Caki2 (cell line): ENCODE measurements around the gene PCP2. TPM values are rescaled to one million over a fixed set of nuclear protein-coding genes. Genes with fewer than 3 reads are reported as not detected.
"Not testable (repeated sequence)": the region's sequence is repeated elsewhere in the genome, so short reads cannot be mapped to it uniquely, and the experiment has no call there.

Experiments
- DNase-seq: peaks from one replicate; pipeline ENCODE4 v3.0.0-alpha.2; 2015; ENCODE audit warnings: low read depth
- in situ Hi-C: cut with HindIII; loops from 2 replicates; pipeline ENCODE4 v1.10.0; 2016; ENCODE audit warnings: low sequenced_read_pairs, low pct_unique_long_range_greater_than_20kb, mixed read lengths
- total RNA-seq: library from RNA; depleted of rRNA; stranded (reverse); fragments of >200 nt; shearing (Covaris generic); gene quantifications from 2 replicates; pipeline ENCODE4 v1.2.3, GENCODE V29; 2014; ENCODE audit warnings: low replicate concordance

Gene PCP2
- total RNA-seq, 1 experiment from 2014 or later = not detected

DNA sequence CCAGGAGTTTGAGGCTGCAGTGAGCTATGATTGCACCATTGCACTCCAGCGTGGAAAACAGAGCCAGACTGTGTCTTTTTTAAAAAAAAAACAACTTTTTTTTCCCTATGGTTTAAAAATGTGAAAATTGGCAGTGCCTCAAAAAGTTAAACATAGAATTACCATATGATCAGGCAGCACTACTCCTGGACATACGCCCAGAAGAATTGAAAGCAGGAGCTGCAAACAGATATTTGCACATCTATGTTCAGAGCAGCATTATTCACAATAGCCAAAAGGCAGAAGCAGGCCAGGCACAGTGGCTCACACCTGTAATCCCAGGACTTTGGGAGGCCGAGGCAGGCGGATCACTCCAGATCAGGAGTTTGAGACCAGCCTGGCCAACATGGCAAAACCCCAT lies 31.6 kb upstream of the PCP2 start:
- DNase-seq = no peak
- in situ Hi-C loops = no loop called here

DNA sequence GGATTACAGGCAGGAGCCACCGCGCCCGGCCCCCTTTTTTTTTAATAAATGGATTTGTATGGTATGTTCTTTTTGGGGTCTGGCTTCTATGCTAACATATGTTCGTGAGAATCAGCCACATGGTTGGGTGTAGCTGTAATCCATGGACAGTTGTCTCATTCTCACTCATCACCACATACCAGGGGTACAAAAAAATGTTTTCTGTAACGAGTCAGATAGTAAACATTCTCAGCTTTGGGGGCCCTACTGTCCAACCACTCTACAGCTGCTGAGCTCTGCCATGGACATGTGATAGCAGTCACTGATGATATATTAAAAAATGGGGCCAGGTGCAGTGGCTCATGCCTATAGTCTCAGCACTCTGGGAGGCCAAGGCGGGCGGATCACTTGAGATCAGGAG lies 30.2 kb upstream of the PCP2 start:
- in situ Hi-C loops = no loop called here

DNA sequence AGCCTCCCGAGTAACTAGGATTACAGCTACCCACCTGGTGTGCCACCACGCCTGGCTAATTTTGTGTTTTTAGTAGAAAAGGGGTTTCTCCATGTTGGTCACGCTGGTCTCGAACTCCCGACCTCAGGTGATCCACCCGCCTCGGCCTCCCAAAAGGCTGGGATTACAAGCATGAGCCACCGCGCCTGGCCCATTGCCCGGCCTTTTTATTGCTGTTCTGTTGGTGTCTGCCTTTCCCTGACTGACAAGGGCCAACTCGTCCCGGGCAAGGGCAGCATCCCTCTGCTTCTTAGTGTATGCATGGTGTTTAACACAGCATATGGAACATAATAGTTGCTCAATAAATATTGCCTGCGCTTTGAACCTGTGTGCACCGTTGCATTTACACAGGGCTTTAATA lies 29.1 kb upstream of the PCP2 start:
- DNase-seq = no peak
- in situ Hi-C loops = no loop called here

More for the DNA sequence above, 30.2 kb upstream of the PCP2 start:
- no peak for DNase-seq

DNA sequence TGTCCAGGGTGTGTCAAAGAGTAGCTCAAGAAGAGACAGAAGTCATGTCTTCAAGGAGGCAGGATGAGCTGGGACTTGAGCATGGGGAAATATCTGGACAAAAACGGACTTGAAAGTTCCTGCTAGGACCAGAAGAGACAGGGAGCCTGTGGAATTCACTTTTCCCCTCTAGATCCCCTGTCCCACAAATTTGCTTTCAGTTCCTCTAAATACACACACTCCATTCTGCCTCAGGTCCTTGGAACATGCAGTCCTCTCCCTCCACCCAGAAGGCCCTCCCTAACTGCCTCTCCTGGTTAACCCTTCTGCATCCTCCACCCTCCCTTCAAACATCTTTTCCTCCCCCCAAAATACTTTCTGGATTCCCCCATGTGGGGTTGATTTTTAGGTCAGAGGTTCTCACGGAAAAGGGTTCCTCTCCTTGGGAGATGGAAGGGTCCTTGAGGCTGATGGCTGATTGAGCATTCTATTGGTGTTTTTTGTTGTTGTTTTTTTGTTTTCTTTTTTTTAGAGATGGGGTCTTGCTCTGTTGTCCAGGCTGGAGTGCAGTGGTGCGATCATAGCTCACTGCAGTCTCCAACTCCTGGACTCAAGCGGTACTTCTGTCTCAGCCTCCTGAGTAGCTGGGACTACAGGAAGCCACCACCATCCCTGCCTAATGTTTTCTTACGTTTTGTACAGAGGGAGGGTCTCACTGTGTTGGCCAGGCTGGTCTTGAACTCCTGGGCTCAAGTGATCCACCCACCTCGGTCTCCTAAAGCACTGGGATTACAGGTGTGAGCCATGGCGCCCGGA lies 28.4 kb upstream of the PCP2 start:
- in situ Hi-C loops = no loop called here
- no peak for DNase-seq

DNA sequence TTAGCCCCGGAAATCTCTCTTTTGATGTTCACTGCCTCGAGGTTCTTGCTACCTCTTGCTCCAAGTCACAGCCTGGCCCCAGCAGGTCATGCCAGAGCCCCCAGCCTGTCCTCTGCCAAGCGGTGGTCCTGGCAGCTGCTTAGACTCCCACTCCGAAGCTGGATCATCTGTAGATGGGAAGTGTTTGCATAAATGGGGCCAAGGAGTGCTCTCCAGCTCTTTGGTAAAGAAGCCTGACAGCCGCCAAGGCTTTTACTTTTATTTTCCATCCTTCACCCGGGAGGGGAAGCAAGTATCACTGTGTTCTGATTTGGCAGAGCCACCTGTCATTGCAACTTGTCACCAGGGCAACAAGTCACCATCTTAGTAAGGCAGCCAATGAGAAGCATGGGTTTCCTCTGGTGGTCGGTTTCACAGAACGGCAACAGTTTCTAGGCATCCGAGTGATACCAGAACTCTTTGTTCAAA lies 24.7 kb upstream of the PCP2 start:
- in situ Hi-C loops = no loop called here
- DNase-seq = no peak

DNA sequence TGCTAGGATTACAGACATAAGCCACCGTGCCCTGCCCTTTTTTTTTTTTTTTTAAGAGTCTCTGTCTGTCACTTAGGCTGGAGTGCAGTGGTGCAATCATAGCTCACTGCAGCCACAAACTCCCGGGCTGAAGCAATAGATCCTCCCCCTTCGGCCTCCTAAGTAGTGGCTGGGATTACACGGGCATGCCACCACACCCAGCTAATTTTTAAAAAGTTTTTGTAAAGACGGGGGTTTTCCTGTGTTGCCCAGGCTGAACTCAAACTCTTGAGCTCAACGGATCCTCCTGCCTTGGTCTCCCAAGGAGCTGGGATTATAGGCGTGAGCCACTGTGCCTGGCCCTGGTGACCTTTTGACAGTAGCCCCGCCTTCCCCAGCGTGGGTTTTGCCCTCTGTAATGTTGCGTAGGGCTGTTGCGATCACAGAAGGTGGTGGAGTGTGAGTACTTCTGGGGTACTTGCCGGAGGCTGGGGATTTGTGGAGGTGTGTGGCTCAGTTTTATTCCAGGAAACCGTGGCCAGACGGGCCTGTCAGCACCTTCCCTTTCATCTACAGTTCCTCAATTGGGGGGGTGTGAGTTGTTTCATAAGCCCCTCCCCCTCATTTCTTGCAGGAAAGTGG lies 23.7 kb upstream of the PCP2 start:
- in situ Hi-C loops = no loop called here
- no peak for DNase-seq

DNA sequence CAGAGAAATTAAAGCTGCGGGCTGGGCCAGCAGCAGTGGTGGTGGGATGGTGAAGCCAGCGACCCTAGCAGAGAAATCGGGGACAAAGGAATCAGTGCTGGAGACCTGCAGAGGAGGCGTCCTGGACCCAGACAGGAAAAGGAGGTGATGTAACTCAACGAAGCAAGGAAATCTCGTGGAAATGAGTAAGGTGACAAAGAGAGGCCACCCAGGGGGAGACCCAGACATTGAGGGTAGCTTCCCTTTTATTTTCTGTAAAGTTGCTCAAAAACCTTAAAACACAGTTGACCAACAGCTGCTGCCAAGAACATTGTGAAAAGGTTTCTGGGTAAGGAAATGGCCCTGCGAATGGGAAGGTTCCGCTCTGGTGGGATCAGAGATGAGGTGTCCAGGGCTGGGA lies 22.1 kb upstream of the PCP2 start:
- no peak for DNase-seq
- in situ Hi-C loops = no loop called here

DNA sequence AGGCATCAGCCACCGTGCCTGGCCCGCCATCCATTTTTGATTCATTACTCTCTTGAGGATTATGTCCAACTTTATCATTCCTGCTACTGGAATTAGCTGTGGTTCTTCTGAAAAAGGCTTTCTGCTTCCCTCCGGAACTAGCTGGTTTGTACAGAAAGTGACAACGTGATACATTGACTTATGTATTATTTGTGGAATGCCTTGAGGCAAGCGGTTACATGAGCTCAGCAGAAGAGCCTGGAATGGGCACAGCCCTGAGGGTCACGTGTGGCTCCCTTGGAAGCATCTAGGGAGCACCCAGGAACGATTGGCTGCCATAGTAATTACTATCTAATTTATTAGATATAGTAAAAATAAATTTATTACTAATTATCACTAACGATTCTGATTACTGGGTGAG lies 20.9 kb upstream of the PCP2 start:
- DNase-seq = no peak
- in situ Hi-C loops = no loop called here

DNA sequence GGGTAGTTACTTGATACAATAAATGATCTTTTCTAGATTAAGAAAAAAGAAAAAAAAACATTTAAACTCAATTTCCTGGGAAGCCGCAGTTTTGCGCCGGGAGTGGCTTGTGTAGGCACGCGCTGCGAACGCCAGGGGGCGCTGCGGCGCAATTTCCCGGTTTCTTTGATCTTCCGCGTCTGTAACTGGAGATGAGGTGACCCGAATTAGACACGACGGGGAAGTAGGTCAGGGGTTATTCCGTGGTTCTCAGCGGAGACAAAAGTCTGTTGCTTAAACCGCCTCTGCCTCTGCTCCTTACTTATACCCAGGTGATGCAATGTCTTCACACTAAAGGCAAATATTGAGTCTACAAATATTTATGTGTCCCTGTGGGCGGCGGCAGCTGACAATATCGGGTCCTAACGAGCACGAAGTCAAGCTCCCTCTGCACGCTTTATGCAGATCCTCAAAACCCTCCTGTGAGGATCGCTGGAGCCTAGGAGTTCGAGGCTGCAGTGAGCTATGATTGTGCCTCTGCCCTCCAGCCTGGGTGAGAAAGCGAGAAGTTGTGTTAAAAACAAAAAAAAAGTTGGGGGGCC lies 18.6 kb upstream of the PCP2 start:
- peak; percentile 68 for DNase-seq
- in situ Hi-C loops = no loop called here

DNA sequence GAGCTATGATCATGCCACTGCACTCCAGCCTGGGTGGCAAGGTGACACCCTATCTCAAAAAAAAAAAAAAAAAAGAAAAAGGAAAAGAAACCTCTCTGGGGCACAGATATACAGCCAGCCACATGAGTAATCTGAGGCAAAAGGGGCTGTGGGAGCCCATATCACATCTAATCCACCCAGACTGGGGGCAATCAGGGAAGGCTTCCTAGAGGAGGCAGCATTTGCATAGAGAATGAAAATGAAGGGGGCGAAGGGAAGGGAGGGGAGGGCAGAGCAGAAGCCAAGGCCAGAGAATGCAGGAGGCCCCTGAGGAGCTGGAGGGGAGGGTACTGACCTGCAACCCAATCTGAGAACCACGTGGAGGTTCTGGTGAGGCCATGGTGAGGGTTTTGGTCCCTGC lies 16.6 kb upstream of the PCP2 start:
- in situ Hi-C loops = no loop called here
- no peak for DNase-seq

DNA sequence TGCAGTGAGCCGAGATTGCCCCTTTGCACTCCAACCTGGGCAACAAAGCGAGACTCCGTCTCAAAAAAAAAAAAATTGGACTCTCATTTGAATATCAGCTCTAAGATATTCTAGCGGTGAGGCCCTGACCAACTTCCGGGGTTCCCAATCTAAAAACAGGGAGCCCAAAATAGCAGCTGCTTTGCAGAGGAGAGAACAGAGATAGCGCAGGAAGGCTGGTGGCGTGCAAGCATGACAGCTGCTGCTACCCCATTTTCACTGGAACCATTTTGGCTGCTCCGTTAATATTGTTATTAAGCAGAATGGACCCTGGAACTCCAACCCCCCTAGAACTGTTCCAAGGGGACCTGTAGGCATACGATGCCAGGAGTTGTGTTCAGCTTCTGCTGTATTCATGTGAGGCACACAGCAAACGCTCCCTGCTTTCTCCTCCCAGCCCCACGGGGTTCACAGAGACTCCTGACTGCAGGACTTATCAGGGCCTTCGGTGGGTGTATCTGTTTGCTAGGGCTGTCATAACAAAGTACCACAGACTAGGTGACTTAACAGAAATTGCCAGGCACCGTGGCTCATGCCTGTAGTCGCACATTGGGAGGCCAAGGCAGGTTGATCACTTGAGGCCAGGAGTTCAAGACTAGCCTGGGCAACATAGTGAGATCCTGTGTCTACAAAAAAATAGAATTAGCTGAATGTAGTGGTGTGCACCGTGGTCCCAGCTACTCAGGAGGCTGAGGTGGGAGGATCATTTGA lies 14.9 kb upstream of the PCP2 start:
- in situ Hi-C loops = no loop called here

DNA sequence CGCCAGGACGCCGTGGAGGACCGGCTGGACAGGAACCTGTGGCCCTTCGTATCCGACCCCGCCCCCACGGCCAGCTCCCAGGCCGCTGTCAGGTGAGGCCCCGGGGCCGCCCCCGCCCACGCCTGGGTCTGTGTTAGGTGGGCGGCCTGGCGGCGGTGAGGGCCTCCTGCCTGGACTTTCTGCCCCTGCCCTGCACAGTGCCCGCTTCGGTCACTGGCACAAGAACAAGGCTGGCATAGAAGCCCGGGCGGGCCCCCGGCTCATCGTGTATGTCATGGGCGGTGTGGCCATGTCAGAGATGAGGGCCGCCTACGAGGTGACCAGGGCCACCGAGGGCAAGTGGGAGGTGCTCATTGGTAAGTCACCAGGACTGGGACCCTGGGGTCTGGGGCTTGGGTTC lies 13.6 kb upstream of the PCP2 start:
- in situ Hi-C loops = no loop called here

More for the DNA sequence above, 14.9 kb upstream of the PCP2 start:
- DNase-seq = no peak

DNA sequence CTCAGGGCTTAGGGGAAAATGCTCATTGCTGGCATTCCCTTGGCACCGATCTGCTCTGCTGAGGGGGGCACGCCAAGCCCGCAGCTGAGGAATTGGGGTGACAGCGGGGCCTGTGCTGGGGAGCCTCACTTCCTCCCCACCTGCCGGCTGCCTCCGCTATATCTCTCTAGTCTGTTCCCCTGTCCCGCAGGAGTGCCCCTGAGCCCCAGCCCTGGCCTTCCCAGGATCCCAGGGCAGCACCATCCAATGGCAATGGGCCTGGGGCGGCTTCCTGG lies 12.8 kb upstream of the PCP2 start:
- DNase-seq = no peak

More for the DNA sequence above, 13.6 kb upstream of the PCP2 start:
- DNase-seq = no peak

DNA sequence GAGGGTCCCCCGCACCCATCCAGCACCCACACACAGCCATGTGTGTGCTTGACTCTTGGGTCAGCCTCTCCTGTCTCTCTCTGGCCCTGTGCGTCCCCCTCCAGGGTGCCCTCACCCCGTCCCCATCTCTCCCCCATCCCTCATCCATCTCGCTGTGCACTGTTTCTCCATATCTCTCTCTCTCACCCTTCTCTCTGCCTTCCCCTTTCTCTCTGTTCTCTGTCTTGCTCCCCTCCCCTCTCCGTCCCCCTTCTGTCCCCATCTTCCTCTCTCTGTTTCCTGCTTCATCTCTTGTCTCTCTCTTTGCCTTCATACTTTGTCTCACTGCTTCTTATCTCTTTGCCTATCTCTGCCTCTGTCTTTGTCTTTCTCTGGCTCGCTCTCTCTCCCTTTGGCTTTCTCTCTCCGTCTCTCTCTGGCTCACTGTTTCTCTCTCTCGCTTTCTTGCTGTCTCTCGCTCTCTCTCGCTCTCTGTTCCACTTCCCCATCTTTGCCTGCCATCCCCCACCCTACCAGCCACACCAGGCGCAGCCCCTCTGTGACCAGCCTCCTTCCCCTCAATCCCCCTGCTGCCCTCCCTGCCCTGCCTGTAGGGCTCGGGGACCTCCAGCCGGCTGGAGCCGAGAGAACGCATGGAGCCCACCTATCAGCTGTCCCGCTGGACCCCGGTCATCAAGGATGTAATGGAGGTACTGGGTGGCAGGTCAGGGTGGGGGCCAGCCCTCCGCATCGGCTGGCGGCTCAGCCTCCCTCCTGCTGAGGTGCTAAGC lies 12.3 kb upstream of the PCP2 start:
- no peak for DNase-seq
- in situ Hi-C loops = no loop called here

More for the DNA sequence above, 12.8 kb upstream of the PCP2 start:
- in situ Hi-C loops = no loop called here

DNA sequence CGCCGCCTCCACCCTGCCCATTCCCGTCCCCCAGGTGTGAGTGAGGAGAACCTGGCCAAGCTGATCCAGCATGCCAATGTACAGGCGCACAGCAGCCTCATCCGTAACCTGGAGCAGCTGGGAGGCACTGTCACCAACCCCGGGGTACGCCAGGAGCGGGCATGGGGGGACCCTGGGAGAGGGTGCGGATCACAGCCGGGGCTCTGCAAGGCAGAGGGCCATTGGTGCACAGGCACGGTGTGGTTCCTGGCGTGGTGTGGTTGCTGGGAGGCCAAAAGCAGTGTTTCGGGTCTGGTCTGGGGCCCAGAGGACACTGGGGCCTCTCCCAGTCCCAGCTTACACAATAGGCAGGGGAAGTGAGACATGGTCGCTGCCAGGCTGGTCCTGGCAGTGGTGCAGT lies 11.6 kb upstream of the PCP2 start:
- no peak for DNase-seq
- in situ Hi-C loops = no loop called here

DNA sequence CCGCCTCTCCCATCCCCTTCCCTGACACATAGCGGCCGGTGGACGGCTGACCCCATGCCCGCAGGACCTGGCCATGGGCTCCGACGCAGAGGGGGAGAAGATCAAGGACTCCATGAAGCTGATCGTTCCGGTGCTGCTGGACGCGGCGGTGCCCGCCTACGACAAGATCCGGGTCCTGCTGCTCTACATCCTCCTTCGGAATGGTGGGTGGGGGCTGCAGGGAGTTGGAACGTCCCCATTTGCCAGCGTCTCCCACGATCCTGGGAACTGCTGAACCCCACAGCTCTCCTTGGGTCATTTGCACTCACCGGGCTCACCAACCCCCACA lies 11.0 kb upstream of the PCP2 start:
- no peak for DNase-seq
- in situ Hi-C loops = no loop called here

DNA sequence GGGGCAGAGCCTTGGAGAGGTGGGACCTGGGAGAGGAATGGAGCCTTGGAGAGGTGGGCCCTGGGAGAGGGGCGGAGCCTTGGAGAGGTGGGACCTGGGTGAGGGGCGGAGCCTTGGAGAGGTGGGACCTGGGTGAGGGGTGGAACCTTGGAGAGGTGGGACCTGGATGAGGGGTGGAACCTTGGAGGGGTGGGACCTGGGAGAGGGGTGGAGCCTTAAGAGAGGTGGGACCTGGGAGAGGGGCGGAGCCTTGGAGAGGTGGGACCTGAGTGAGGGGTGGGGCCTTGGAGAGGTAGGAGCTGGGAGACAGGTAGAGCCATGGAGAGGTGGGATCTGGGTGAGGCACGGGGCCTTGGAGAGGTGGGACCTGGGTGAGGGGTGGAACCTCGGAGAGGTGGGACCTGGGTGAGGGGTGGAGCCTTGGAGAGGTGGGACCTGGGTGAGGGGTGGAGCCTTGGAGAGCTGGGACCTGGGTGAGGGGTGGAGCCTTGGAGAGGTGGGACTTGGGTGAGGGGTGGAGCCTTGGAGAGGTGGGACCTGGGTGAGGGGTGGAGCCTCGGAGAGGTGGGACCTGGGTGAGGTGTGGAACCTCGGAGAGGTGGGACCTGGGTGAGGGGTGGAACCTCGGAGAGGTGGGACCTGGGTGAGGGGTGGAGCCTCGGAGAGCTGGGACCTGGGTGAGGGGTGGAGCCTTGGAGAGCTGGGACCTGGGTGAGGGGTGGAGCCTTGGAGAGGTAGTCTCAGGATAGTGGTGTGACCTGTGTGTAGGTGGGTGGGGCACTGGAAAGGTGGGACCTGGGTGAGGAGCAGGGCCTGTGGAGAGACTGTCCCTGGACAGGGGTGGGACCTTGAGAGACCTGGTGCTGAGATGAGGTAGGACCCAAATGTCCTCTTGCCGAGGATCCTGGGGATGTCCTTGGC lies 10.4 kb upstream of the PCP2 start:
- in situ Hi-C loops = not testable (repeated sequence)
- DNase-seq = peak; percentile 44

DNA sequence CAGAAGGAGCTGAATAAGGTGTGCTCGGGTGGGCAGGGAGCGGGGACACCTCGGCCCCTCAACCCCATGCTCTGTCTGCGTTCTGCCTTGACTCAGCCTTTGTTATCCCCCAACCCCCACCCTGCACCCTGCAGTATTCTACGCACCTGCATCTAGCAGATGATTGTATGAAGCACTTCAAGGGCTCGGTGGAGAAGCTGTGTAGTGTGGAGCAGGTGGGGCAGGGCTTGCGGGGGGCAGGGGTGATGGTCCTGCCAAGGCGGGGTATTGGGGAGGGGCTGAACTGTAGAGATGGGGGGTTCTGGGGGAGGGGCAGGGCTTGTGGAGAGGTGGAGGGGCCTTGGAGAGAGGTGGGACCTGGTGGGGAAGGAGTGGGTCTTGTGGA lies 9.5 kb upstream of the PCP2 start:
- DNase-seq = no peak
- in situ Hi-C loops = no loop called here
